Lung (tissue), 12 donors: ENCODE data around the gene WDR93. TPM values are rescaled to one million over a fixed set of nuclear protein-coding genes. Genes with fewer than 3 reads are reported as not detected.

Experiments
- ATAC-seq: fragments of 200-7000 bp; cut with Tn5 transposase; one replicate; pipeline ENCODE4 v1.9.1; 2020; ENCODE audit warnings: moderate number of reproducible peaks; ENCODE audit not compliant: insufficient read depth, low FRiP score
- DNase-seq, 3 donors: peaks; one replicate each; pipeline ENCODE4 v3.0.0-alpha.2; 2013 to 2017
- H3K27ac ChIP-seq, 2 donors: one replicate each; pipeline ENCODE4 v1.5.1; 2013; ENCODE audit warnings: mild to moderate bottlenecking in 2 of 2, moderate library complexity in 2 of 2, control low read depth in 1 of 2, inconsistent platforms in 1 of 2, low read depth in 1 of 2, low read length in 1 of 2
- H3K27me3 ChIP-seq, 3 donors: one replicate each; pipeline ENCODE4 v1.5.1; 2013; ENCODE audit warnings: low read length in 2 of 3; ENCODE audit not compliant: control insufficient read depth in 3 of 3, insufficient read depth in 3 of 3
- H3K36me3 ChIP-seq, 4 donors: one replicate each; pipeline ENCODE4 v1.5.1; 2013; ENCODE audit warnings: low read length in 4 of 4, mild to moderate bottlenecking in 1 of 4, moderate library complexity in 1 of 4; ENCODE audit not compliant: control insufficient read depth in 4 of 4, insufficient read depth in 4 of 4
- H3K4me1 ChIP-seq, 5 donors: one replicate each; pipeline ENCODE4 v1.5.1; 2013; ENCODE audit warnings: low read length in 5 of 5, mild to moderate bottlenecking in 2 of 5, moderate library complexity in 1 of 5; ENCODE audit not compliant: control insufficient read depth in 5 of 5, insufficient read depth in 5 of 5
- H3K4me3 ChIP-seq: one replicate; pipeline ENCODE4 v1.5.1; 2013; ENCODE audit warnings: mild to moderate bottlenecking, control low read depth, moderate library complexity
- H3K9ac ChIP-seq, 2 donors: one replicate each; pipeline ENCODE4 v1.5.1; 2013; ENCODE audit warnings: low read length in 2 of 2, control low read depth in 1 of 2; ENCODE audit not compliant: insufficient read depth in 1 of 2
- H3K9me3 ChIP-seq, 4 donors: one replicate each; pipeline ENCODE4 v1.5.1; 2013; ENCODE audit warnings: low read length in 3 of 4, mild to moderate bottlenecking in 1 of 4, moderate library complexity in 1 of 4; ENCODE audit not compliant: control insufficient read depth in 4 of 4, insufficient read depth in 3 of 4
- WGBS, 2 donors: extraction: QIAGEN DNeasy Blood & Tissue Kit; methylation state at CpG; one replicate each; pipeline ENCODE4 v1.1.7; 2013; 5-methylcytosine and 5-hydroxymethylcytosine counted together
- polyA plus RNA-seq, 2 donors: library from polyadenylated mRNA; stranded (reverse); fragments of 200-250 nt; gene quantifications; one replicate each; pipeline ENCODE4 v1.2.1, GENCODE V29; 2013
- total RNA-seq, 2 donors: library from RNA; depleted of rRNA in 1 of 2; stranded (reverse); fragments of >200 nt in 1 of 2; gene quantifications; one replicate each; pipeline ENCODE4 v1.2.1, GENCODE V29; 2014 to 2021
- TF ChIP-seq, protein P1 (sequence below): IDR thresholded peaks from 2 replicates; pipeline ENCODE4 v1.5.1; 2012; ENCODE audit warnings: mild to moderate bottlenecking; ENCODE audit errors: control extremely low read depth, extremely low read depth
- donor health status: control.
- donor health status: control.
- donor health status: Bipolar disorder and iron deficiency.
- donor health status: healthy.
- donor health status: DM: yes; HTN: yes; CAD: no.

The WDR93 gene
- total and polyA plus RNA-seq, 4 donors: 0.95 to 3.8 (median 2.2) TPM

DNA sequence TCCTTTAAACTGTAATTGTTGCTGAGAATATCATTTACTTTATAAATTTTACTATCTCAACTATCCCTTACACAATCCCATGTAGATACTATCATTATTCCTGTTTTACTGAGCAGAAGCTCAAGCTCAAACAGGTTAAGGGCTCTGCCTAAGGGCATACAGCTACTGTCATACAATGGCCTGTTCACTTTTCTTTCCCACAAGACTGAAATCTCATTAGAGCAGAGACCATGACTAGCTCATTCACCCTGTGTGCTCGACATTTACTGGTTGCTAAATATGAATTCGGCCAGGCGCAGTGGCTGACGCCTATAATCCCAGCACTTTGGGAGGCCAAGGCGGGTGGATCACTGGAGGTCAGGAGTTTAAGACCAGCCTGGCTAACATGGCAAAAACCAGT lies 83.9 kb downstream of the WDR93 start:
- WGBS, 2 donors: 94 to 98% methylated on average over 5 of the region's 5 CpGs
- DNase-seq: no peak
- H3K27ac ChIP-seq: no peak overlapping the region
- TF ChIP-seq, protein P1, sequence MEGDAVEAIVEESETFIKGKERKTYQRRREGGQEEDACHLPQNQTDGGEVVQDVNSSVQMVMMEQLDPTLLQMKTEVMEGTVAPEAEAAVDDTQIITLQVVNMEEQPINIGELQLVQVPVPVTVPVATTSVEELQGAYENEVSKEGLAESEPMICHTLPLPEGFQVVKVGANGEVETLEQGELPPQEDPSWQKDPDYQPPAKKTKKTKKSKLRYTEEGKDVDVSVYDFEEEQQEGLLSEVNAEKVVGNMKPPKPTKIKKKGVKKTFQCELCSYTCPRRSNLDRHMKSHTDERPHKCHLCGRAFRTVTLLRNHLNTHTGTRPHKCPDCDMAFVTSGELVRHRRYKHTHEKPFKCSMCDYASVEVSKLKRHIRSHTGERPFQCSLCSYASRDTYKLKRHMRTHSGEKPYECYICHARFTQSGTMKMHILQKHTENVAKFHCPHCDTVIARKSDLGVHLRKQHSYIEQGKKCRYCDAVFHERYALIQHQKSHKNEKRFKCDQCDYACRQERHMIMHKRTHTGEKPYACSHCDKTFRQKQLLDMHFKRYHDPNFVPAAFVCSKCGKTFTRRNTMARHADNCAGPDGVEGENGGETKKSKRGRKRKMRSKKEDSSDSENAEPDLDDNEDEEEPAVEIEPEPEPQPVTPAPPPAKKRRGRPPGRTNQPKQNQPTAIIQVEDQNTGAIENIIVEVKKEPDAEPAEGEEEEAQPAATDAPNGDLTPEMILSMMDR: no peak
- no peaks in the 10 kb centered on the region for H3K9me3 ChIP-seq
- no peaks in the 10 kb centered on the region for H3K36me3 ChIP-seq
- H3K27me3 ChIP-seq: no peaks in the 10 kb centered on the region
- no peak overlapping the region for H3K9ac ChIP-seq
- ATAC-seq: no peak
- no peak overlapping the region for H3K4me3 ChIP-seq
- peaks cover 0 to 10% (median 0%) of the 10 kb centered on the region in 5 donors for H3K4me1 ChIP-seq

DNA sequence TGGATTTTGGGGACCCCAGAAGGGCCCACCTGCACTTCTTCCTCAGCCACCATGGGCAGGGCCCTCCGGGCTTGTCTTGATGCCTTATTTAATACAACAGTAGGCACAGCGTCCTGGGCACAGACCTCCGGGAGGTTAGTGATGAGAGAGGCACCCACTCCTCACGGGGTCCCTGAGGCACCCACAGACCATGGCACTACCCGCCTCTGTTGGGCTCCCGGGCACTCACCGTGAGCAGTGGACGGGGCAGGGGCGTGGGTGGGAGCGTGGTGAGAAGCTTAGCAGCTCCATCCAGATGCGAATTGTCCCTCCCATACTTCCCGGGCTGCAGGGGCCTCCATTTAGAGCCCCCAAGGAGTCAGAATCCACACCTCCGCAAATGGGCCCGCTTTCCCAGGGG lies 85.2 kb downstream of the WDR93 start:
- TF ChIP-seq, protein P1: no peak
- H3K27me3 ChIP-seq: peaks cover 0 to 3% (median 0%) of the 10 kb centered on the region in 3 donors
- H3K36me3 ChIP-seq: no peaks in the 10 kb centered on the region
- ATAC-seq (no peak), DNase-seq (no peak)
- WGBS, 2 donors: 69 to 73% methylated on average over 13 to 14 of the region's 14 CpGs
- no peak overlapping the region for H3K27ac ChIP-seq
- no peaks in the 10 kb centered on the region for H3K9me3 ChIP-seq
- H3K9ac ChIP-seq: no peak overlapping the region
- H3K4me1 ChIP-seq: peaks cover 0 to 6% (median 0%) of the 10 kb centered on the region in 5 donors
- no peak overlapping the region for H3K4me3 ChIP-seq

DNA sequence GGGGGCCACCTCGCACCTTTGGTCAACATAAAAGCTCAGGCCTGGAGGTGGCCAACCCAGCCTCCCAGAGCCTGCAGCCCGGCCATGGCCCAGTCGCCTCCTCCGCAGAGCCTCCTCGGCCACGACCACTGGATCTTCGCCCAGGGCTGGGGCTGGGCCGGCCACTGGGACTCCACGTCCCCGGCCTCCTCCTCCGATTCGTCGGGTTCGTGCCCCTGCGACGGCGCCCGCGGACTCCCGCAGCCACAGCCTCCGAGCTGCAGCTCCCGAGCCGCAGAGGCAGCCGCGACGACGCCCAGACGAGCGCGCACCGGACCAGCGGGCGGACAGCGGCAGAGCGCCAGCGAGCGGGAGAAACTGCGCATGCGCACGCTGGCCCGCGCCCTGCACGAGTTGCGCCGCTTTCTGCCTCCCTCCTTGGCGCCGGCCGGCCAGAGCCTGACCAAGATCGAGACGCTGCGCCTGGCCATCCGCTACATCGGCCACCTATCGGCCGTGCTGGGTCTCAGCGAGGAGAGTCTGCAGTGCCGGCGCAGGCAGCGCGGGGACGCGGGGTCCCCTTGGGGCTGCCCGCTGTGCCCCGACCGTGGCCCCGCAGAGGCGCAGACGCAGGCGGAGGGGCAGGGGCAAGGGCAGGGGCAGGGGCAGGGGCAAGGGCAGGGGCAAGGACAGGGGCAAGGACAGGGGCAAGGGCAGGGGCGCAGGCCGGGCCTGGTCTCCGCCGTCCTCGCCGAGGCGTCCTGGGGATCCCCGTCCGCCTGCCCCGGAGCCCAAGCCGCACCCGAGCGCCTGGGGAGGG lies 85.9 kb downstream of the WDR93 start, which contains the start of gene MESP2:
Gene MESP2 (plus strand): TSS at position 59 of the 799 bp plus-strand sequence. CDS start 26 bp downstream, at position 85.
- no peak within 1 kb of the TSS for H3K27ac ChIP-seq
- DNase-seq (peak; percentile 88 to 93 (median 89)), ATAC-seq (peak; percentile 87)
- H3K4me3 ChIP-seq: no peak within 1 kb of the TSS
- peaks cover 0 to 3% (median 0%) of the 10 kb centered on the region in 3 donors for H3K27me3 ChIP-seq
- TF ChIP-seq, protein P1: peak; percentile 9
- 7% methylated on average over 63 to 82 of the region's 82 CpGs for WGBS, 2 donors
- peaks cover 0 to 6% (median 0%) of the 10 kb centered on the region in 5 donors for H3K4me1 ChIP-seq
- H3K36me3 ChIP-seq: no peaks in the 10 kb centered on the region
- no peak within 1 kb of the TSS for H3K9ac ChIP-seq
- H3K9me3 ChIP-seq: no peaks in the 10 kb centered on the region
